Middle frontal gyrus (tissue), 1 donor: ENCODE data around the gene IDI1.
"Not testable (repeated sequence)": the region's sequence is repeated elsewhere in the genome, so short reads cannot be mapped to it uniquely, and the experiment has no call there.

Source experiments
- DNase-seq: peaks from one replicate; pipeline ENCODE4 v3.0.0-alpha.2; 2015; ENCODE audit warnings: low spot score; ENCODE audit errors: extremely low spot score

The IDI1 gene

GRCh38 chr10:1035201-1035600 is 13.7 kb downstream of the IDI1 start:
- no peak for DNase-seq

DNA sequence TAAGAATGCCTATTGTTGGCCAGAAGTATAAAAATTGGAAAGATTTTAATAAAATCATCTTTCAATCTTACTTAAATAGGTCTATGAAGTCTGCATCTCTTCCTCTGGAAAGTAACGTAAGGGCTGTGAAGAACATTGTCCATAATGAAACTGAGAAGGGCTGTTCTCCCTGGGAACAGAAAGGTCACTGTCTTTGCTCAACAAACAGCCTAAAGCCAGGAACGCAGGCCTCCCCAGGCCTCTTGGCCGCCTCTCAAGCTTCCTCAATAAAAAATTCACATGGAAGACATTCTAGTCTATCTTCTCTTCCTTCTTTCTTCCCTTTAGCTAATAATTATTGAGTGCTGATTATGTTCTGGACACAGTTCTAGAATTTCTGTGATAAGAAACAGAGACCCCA is 14.2 kb downstream of the IDI1 start:
- DNase-seq = peak; percentile 22

DNA sequence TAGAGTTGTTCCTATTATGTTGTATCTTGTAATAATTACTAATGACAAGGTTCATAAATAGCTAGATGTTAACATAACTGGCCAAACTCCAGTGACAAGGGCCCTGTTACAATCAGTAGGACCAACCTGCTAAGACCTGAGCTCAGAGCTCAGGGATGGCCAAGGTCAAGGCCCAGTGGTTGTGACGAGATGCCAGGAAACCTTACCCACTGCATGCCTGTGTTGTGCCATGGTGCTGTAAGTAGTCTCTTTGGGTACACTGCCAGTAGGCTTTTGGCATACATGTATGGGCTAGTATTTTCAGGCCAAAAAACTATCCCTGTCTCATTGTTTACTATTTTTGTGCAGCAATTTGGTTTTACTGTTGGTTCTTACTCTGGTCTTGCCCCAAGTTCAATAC is 15.3 kb downstream of the IDI1 start:
- DNase-seq = no peak

- no peak for DNase-seq
Measured at GRCh38 chr10:1029838-1030237, 19.1 kb downstream of the IDI1 start.

- DNase-seq = no peak
Measured at GRCh38 chr10:1026578-1026977, 22.3 kb downstream of the IDI1 start.

DNA sequence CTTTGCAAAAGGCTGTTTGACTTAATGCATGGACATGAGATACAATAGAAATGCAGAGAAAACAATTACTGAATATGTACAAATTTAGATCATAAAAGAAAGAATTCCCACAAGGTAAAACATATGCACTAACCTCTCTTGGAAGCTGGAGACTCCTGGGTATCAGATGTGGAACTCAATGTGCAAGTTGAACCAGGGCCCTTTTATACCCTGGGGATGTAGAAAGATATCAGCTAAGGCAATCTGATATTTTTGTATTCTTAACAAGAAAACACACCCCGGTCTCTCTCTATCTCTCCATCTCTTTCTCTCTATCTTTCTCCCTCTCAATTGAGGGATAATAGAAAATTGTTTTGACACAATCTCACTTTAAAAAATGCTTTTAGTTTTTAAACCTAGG is 23.2 kb downstream of the IDI1 start, which contains the start of gene IDI2:
IDI2 (minus strand) TSS at position 177 of the 400 bp plus-strand sequence. CDS start 1,136 bp downstream, outside the sequence.
- no peak for DNase-seq

- DNase-seq = no peak
Measured at GRCh38 chr10:1024103-1024502, 24.8 kb downstream of the IDI1 start.

- DNase-seq = peak; percentile 24
Measured at GRCh38 chr10:1022413-1022812, 26.5 kb downstream of the IDI1 start.

DNA sequence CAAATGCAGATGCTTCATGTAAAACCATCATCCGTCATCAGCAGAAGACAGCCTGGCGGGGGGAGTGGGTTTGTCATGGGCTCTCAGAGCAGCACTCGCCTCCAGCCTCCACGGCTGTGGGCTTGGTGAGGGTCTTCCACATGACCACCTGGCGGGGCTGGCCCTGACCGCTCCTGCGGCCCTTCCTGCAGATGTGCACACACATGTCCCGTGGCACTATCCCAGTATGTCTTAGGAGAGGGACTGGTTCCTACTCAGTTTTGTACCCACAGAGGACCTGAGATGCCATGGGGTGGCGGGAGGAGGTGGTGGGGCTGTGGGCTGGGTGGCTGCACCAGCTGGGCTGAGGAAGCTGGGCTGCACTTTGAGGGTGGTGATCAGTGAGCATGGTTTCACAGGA is 28.0 kb downstream of the IDI1 start:
- no peak for DNase-seq

- no peak for DNase-seq
Measured at GRCh38 chr10:1020460-1020859, 28.5 kb downstream of the IDI1 start.

DNA sequence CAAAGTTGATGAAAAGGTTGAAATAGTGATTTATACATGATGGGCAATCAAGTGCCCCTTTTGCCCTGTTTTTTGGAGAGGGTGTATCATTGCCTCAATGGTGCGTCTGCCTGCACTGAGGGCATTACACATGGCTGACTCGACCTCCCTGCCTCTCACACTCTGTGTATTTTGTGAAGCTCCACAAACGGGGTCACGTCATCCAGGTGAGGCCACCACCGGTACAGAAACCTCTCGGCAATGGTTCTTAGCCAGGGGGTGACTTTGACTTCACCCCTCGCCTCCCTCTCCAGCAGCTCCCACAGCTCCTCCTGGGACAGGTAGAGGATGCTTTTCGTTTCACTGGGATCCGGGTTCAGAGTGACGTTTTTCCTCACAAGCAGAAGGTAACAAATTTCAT is 29.6 kb downstream of the IDI1 start:
- DNase-seq = no peak

DNA sequence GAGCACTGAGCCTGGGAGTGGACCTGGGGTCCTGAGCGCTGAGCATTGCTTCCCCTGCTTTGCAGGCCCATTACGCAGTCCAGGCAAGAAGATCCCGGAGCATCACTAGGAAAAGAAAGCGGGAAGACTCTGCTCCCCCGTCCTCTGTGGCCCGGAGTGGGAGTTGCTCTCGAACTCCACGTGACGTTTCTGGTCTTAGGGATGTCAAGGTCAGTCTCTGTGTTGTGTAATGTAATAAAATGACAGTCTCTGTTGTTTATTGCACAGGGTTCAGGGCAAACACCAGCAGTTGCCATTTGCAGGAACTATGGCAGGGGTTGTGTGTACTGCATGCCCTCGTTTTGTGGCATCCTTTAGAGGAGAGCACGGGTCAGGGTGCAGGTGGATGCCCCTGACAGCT is 33.2 kb downstream of the IDI1 start:
- no peak for DNase-seq

- DNase-seq = no peak
Measured at GRCh38 chr10:1011696-1012095, 37.2 kb downstream of the IDI1 start.

DNA sequence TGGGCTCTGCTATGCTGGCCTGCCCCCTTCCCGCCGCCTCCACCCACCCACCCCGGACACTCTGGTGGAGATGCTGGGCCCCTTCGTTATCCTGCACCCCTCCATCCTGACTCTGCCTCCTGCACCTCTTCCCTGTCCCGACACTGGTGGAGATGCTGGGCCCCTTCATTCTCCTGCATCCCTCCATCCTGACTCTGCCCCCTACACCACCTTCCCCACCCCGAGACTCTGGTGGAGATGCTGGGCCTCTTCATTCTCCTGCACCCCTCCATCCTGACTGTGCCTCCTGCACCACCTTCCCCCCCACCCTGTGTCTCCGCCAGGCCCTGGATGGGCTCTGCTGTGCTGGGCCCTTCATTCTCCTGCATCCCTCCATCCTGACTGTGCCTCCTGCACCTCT is 38.2 kb downstream of the IDI1 start:
- no peak for DNase-seq

DNA sequence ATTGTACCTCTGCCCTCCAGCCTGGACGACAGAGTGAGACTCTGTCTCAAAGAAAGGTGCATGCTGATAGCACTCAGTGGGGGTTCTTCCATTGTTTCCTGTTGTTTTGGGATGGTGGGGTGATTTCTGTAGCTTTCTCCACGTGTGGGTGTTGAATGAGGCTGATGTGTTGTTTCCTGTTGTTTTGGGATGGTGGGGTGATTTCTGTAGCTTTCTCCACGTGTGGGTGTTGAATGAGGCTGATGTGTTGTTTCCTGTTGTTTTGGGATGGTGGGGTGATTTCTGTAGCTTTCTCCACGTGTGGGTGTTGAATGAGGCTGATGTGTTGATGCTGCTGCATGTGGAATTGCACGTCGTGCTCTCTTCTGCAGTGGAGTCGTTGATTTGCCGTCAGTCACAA is 39.0 kb downstream of the IDI1 start:
- not testable (repeated sequence) for DNase-seq

- no peak for DNase-seq
Measured at GRCh38 chr10:1009071-1009494, 39.8 kb downstream of the IDI1 start.

- DNase-seq = no peak
Measured at GRCh38 chr10:1007583-1007982, 41.3 kb downstream of the IDI1 start.

GRCh38 chr10:1006573-1006972 is 42.3 kb downstream of the IDI1 start:
- DNase-seq = no peak

- no peak for DNase-seq
Measured at GRCh38 chr10:1003884-1004670, 44.8 kb downstream of the IDI1 start.

DNA sequence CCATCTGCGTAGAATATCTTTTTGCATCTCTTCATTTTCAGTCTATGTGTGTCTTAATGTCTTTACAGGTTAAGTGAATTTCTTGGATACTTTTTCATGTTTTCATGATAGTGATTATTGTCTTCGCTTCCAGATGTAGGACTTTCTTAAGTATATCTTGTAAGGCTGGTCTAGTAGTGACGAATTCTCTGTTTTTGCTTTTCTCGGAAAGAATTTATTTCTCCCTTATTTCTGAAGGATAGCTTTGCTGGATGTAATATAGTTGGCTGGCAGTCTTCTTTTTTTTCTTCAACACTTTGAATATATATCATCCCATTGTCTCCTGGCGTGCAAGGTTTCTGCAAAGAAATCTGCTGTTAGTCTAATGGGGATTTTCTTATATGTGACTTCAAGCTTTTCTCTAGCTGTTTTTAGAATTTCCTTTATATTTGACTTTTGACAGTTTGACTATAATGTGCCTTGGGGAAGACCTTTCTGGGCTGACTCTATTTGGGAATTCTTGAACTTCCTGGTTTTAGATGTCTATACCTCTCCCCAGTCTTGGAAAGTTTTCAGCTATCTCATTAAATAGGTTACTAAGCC is 46.4 kb downstream of the IDI1 start:
- DNase-seq = no peak

DNA sequence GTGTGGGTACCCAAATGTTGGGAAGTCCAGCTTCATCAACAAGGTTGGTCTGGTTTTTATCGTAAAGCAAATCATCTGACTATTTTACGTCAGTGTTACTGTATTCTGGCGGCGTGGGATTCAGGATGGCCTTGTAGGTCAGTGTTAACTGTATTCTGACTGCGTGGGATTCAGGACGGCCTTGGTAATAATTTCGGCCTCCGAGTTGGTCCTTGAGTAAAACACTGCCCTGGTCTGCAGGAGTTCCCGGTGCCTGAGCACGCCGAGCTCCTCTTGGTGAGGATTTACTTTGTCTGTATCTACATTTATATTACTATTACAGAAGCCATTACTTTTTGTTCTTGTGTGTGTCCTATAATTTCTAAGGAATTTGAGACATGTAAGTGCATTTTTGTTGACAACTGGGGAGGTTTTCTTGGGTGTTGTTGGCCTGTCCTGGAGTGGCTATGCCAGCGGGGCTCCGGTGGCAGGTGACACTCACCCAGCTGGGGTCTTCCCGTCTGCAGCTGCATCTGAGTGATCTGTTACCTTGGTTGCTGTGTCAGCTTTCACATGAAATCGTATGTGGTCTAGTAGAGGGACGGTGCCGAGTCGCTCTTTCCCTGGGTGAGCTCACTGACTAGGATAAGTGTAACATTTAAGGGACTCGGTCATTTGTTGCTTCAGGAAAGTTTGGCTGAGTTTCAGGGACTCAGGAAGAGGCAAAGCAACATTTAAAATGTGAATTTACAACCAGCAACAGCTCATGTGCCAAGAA is 51.5 kb downstream of the IDI1 start:
- no peak for DNase-seq

GRCh38 chr10:996031-996430 is 52.9 kb downstream of the IDI1 start:
- no peak for DNase-seq
